T47D (cell line): ENCODE data around the gene DGKD.
"Not testable (repeated sequence)": the region's sequence is repeated elsewhere in the genome, so short reads cannot be mapped to it uniquely, and the experiment has no call there.

Experiments used
- DNase-seq, 2 experiments: peaks; one replicate each; pipeline versions ENCODE4 v3.0.0 to v3.0.0-alpha.2; 2011 to 2012; ENCODE audit warnings: low read depth in 1 of 2, low spot score in 1 of 2
- JUND ChIP-seq: IDR thresholded peaks from 2 replicates; pipeline ENCODE4 v1.6.1; 2012; ENCODE audit warnings: low read depth
- in situ Hi-C: cut with HindIII; loops from 2 replicates; pipeline ENCODE4 v1.10.0; 2016; ENCODE audit warnings: low sequenced_read_pairs, low pct_unique_long_range_greater_than_20kb

Gene DGKD

DNA sequence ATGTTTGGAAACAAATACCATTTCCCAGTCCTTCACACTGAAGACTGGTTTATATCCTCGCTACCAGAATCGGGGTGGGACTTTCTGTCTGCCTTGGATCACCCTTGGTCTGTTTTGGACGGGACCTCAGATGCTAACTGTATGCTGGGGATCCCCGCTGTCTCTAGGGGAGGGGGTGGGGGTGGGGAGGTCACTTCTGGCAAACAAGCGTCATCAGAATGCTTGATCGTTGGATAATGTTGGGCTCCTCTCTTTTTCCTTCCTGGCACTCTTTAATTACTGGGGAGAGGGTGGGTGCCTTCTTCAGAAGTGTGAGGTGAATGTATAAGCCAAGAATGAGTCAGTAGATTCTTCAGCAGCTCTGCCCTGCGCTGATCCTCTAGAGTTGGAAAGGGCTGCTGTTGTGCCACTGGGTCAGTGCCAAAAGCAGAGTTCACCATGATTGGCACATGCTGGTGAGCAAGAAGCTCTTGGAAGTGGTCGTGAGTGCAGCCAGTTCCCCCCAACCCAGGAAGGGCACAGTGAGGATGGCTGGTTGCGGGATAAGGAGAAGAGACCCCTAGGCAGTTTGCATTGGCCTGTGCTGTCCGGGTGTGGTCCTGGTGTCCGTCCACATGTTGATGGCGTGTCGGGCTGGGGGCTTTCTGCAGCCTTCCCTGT lies 32.2 kb downstream of the DGKD start:
- DNase-seq: no peak
- TF ChIP-seq JUND: no peak
- in situ Hi-C loops: no loop called here

DNA sequence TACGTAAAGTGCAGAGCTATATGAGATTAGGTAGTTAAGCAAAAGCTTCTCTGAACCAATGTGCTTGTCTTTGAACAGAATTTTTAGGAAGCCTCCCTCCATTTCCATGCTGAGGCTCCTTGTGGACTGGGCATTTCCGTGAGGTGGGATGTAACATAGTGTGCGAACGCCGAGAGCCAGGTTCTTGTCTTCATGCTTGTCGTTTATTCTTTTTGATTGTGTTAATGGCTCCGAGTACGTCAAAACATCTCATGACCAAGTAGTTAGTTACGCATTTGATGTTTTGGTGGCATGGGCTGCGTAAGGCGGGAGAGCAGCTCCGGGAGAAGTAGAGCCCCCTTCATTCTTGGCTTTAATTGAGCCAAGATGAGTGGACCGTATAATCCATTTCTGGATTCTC lies 32.9 kb downstream of the DGKD start:
- DNase-seq: no peak
- in situ Hi-C loops: no loop called here
- no peak for TF ChIP-seq JUND

- no peak for DNase-seq
- TF ChIP-seq JUND: no peak
Measured at GRCh38 chr2:233387667-233388528, 33.6 kb downstream of the DGKD start.

GRCh38 chr2:233389601-233390125 lies 35.4 kb downstream of the DGKD start:
- TF ChIP-seq JUND: no peak
- in situ Hi-C loops: no loop called here
- no peak for DNase-seq

More at GRCh38 chr2:233387667-233388528, 33.6 kb downstream of the DGKD start:
- in situ Hi-C loops: no loop called here

DNA sequence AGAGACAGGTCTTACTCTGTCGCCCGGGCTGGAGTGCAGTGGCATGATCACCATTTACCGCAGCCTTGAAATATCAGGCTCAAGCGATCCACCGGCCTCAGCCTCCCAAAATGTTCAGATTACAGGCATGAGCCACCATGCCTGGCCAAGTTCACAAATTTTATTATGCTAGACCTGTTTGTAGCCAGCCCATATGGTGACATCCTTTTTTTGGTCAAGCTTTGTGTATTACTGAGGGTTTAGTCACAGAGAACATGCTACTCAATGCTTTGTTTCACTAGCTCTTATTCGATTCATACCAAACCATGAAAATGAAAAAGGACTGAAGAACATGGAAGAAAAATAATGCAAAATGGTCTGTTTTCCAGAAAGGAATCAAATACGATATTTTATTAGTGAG lies 41.4 kb downstream of the DGKD start:
- in situ Hi-C loops: no loop called here
- TF ChIP-seq JUND: no peak
- DNase-seq: no peak

DNA sequence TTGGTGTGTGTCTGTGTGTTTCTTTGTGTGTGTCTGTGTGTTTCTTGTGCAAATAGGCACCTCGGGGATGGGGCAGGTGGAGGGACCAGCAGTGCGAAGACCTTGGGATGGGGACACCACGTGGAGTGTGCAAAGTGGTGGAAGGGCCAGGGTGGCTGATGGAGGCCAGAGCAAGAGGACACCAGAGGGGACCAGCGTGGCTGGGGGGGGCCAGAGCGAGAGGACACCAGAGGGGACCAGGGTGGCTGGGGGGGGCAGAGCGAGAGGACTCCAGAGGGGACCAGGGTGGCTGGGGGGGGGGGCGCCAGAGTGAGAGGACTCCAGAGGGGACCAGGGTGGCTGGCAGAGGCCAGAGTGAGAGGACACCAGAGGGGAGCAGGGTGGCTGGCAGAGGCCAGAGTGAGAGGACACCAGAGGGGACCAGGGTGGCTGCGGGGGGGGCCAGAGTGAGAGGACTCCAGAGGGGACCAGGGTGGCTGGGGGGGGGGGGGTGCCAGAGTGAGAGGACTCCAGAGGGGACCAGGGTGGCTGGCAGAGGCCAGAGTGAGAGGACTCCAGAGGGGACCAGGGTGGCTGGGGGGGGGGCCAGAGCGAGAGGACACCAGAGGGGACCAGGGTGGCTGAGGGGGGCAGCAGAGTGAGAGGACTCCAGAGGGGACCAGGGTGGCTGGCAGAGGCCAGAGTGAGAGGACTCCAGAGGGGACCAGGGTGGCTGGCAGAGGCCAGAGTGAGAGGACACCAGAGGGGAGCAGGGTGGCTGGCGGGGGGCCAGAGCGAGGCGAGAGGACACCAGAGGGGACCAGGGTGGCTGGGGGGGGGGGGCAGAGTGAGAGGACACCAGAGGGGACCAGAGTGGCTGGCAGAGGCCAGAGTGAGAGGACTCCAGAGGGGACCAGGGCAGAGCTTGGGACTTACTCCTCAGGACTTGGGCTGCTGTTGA lies 42.7 kb downstream of the DGKD start:
- DNase-seq, in situ Hi-C loops: not testable (repeated sequence)

- DNase-seq: no peak
- in situ Hi-C loops: no loop called here
- TF ChIP-seq JUND: no peak
Measured at GRCh38 chr2:233399306-233400225, 45.3 kb downstream of the DGKD start.

- TF ChIP-seq JUND: no peak
- in situ Hi-C loops: no loop called here
- DNase-seq: no peak
Measured at GRCh38 chr2:233400341-233400740, 46.0 kb downstream of the DGKD start.

DNA sequence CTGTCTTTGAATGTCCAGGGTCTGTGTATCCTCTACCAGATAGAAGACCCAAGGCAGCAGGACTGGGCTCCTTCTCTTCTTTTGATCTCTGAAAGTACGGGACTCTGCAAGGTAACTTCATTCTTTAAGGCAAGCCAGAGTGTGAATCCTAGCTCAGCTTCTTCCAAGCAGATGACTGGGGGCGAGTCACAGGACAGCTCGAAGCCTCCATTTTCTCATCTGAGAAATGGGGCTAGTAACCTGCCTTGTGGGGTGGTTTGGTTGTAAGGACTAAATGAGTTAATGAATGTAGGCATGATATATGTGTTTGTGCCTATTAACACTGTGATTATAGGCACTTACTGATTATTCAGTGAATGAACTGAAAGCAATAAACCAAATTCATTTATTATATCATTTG lies 46.7 kb downstream of the DGKD start:
- no peak for TF ChIP-seq JUND
- DNase-seq: no peak
- in situ Hi-C loops: no loop called here

DNA sequence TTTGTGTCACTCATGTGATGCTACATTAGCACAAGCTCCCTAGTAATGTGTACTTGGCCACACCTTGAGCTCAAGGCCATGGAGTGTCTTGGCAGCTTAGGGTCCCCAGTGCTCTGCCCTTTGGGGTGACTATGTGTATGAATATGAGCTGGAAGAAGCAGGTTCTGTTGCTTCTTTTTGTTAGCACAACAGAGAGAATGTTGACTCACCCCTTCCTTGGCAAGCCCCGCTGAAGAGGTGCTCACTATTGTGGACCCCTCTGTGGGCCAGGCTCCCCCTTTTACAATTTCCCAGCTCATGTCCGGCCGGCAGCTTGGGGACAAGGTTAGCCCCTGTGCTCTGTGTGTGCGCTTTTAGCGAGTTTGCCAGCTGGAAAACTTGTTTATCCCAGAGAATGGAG lies 48.1 kb downstream of the DGKD start:
- in situ Hi-C loops: no loop called here
- no peak for DNase-seq
- no peak for TF ChIP-seq JUND

DNA sequence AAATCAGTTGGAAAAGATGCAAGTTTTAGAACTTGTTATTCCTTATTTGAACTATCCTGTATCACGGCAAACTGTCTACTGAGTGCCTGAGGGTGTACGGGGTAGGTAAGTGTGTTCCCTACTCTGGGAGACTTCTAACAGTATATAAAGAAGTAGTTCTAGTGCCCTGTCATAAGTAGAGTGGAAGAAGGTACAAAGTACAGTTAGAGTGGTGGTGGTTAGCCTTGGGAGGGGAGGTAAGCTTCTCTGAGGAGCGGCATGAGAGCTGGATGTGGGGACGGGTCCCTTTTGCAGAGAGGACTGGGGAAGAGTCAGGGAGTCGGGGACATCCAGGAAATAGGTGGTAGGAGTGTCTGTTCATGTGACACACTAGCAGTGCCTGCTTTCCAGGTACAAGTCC lies 48.5 kb downstream of the DGKD start:
- no peak for DNase-seq
- in situ Hi-C loops: no loop called here
- no peak for TF ChIP-seq JUND
